RWPE2 (cell line): ENCODE results near the gene CMTR2.

ENCODE experiments used
- ATAC-seq: fragments of 200-7000 bp; cut with Tn5 transposase; 3 replicates; pipeline ENCODE4 v1.9.1; 2021; ENCODE audit warnings: low read depth
- DNase-seq: peaks from one replicate; pipeline ENCODE4 v3.0.0-alpha.2; 2020; ENCODE audit warnings: low spot score
- H3K27ac ChIP-seq: fragments of 450-650 bp; 2 replicates; pipeline ENCODE4 v1.5.1; 2017; ENCODE audit warnings: mild to moderate bottlenecking; ENCODE audit not compliant: poor library complexity, severe bottlenecking
- H3K27me3 ChIP-seq: fragments of 250-450 bp; sonication (Bioruptor Pico); 2 replicates; pipeline ENCODE4 v1.5.1; 2021; ENCODE audit warnings: mild to moderate bottlenecking, moderate library complexity; ENCODE audit not compliant: insufficient read depth, poor library complexity, severe bottlenecking
- H3K36me3 ChIP-seq: fragments of 250-450 bp; sonication (Bioruptor Pico); 2 replicates; pipeline ENCODE4 v1.5.1; 2020; ENCODE audit warnings: low read depth, mild to moderate bottlenecking, moderate library complexity
- H3K4me1 ChIP-seq: fragments of 250-450 bp; sonication (Bioruptor Pico); 2 replicates; pipeline ENCODE4 v1.5.1; 2021; ENCODE audit warnings: mild to moderate bottlenecking, moderate library complexity; ENCODE audit not compliant: insufficient read depth, poor library complexity, severe bottlenecking
- H3K4me3 ChIP-seq: fragments of 250-450 bp; sonication (Bioruptor Pico); 2 replicates; pipeline ENCODE4 v1.5.1; 2021; ENCODE audit warnings: mild to moderate bottlenecking, moderate library complexity; ENCODE audit not compliant: severe bottlenecking
- H3K9me3 ChIP-seq: fragments of 250-450 bp; sonication (Bioruptor Pico); 2 replicates; pipeline ENCODE4 v1.5.1; 2021; ENCODE audit warnings: mild to moderate bottlenecking, moderate library complexity; ENCODE audit not compliant: severe bottlenecking
- CTCF ChIP-seq: fragments of 450-650 bp; IDR thresholded peaks from one replicate; pipeline ENCODE4 v1.5.1; 2017; ENCODE audit warnings: mild to moderate bottlenecking, moderate library complexity; ENCODE audit not compliant: poor library complexity, severe bottlenecking

CMTR2 gene

GRCh38 chr16:71249399-71249798, 39.8 kb downstream of the CMTR2 start:
- no peaks in the 10 kb centered on the region for H3K27me3 ChIP-seq
- no peak overlapping the region for H3K27ac ChIP-seq
- H3K4me1 ChIP-seq = no peaks in the 10 kb centered on the region
- no peak for DNase-seq
- no peaks in the 10 kb centered on the region for H3K36me3 ChIP-seq
- no peak for ATAC-seq
- no peak for TF ChIP-seq CTCF
- no peak overlapping the region for H3K4me3 ChIP-seq
- no peaks in the 10 kb centered on the region for H3K9me3 ChIP-seq

GRCh38 chr16:71247478-71247877, 41.7 kb downstream of the CMTR2 start:
- Histone ChIP-seq H3K9me3 (no peaks in the 10 kb centered on the region), H3K27me3 (no peaks in the 10 kb centered on the region), H3K36me3 (no peaks in the 10 kb centered on the region), H3K4me3 (no peak overlapping the region), H3K4me1 (no peaks in the 10 kb centered on the region), H3K27ac (no peak overlapping the region)
- no peak for TF ChIP-seq CTCF
- ATAC-seq (no peak), DNase-seq (no peak)

- Histone ChIP-seq H3K9me3 (no peaks in the 10 kb centered on the region), H3K36me3 (no peaks in the 10 kb centered on the region), H3K27me3 (no peaks in the 10 kb centered on the region), H3K4me1 (no peaks in the 10 kb centered on the region), H3K27ac (no peak overlapping the region), H3K4me3 (no peak overlapping the region)
- TF ChIP-seq CTCF = no peak
- ATAC-seq (no peak), DNase-seq (no peak)
Observed at GRCh38 chr16:71246309-71246708, 42.9 kb downstream of the CMTR2 start.

GRCh38 chr16:71244521-71244920, 44.7 kb downstream of the CMTR2 start:
- Histone ChIP-seq H3K27ac (no peak overlapping the region), H3K9me3 (no peaks in the 10 kb centered on the region), H3K4me1 (no peaks in the 10 kb centered on the region), H3K4me3 (no peak overlapping the region), H3K27me3 (no peaks in the 10 kb centered on the region), H3K36me3 (no peaks in the 10 kb centered on the region)
- no peak for DNase-seq
- no peak for TF ChIP-seq CTCF
- ATAC-seq = no peak

GRCh38 chr16:71242601-71243000, 46.6 kb downstream of the CMTR2 start:
- no peak overlapping the region for H3K27ac ChIP-seq
- ATAC-seq (no peak), DNase-seq (no peak)
- H3K4me3 ChIP-seq = no peak overlapping the region
- no peak for TF ChIP-seq CTCF
- H3K36me3 ChIP-seq = no peaks in the 10 kb centered on the region
- no peaks in the 10 kb centered on the region for H3K9me3 ChIP-seq
- no peaks in the 10 kb centered on the region for H3K27me3 ChIP-seq
- H3K4me1 ChIP-seq = no peaks in the 10 kb centered on the region
